HG02870 (cell line): Measurements from ENCODE around the gene ERO1A.
A peak's percentile ranks its signal among the peaks of the same experiment; 100 is the strongest.

Experiments used
- ATAC-seq: cut with Tn5 transposase; IDR thresholded peaks from one replicate; pipeline ENCODE4 v1.9.1; 2021; ENCODE audit warnings: mild to moderate bottlenecking, moderate library complexity; ENCODE audit not compliant: unreplicated experiment

Gene ERO1A

DNA sequence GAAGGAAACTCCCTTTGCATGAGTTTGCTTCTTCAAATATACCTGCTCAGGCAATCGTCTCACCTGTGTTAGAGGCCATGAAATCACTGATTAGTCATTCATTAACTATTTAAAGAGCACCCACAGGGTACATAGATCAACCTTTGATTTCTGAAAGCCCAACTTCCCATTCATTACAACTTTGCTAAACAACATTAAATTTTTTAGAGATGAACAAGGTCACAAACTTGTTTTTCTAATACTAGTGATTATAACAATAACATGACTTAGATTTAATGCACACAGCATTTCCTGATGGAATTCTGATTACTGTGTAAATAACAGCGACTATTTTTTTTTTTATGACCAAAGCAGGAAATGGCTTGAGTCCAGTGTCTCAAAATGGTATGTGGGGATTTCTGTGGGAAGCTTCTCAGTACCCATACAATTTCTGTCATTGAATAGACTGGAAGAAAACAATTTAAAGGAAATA, 5.4 kb upstream of the ERO1A start:
- no peak for ATAC-seq

GRCh38 chr14:52694761-52695480, 437 bp downstream of the ERO1A start:
- ATAC-seq, result peak; percentile 50

- ATAC-seq, result no peak
These were observed 1.8 kb downstream of the ERO1A start for GRCh38 chr14:52693532-52693931.

DNA sequence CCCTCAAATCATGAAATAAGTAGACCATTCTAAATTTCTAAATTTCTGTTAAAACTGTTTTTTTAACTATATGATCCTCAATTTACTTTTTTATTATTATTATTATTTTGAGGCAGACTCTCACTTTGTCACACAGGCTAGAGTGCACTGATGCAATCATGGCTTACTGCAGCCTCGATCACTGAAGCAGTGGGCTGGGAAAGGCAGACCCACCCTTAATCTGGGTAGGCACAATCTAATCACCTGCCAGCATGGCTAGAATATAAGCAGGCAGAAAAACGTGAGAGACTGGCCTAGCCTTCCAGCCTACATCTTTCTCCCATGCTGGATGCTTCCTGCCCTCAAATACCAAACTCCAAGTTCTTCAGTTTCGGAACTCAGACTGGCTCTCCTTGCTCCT, 2.3 kb downstream of the ERO1A start:
- ATAC-seq, result no peak

DNA sequence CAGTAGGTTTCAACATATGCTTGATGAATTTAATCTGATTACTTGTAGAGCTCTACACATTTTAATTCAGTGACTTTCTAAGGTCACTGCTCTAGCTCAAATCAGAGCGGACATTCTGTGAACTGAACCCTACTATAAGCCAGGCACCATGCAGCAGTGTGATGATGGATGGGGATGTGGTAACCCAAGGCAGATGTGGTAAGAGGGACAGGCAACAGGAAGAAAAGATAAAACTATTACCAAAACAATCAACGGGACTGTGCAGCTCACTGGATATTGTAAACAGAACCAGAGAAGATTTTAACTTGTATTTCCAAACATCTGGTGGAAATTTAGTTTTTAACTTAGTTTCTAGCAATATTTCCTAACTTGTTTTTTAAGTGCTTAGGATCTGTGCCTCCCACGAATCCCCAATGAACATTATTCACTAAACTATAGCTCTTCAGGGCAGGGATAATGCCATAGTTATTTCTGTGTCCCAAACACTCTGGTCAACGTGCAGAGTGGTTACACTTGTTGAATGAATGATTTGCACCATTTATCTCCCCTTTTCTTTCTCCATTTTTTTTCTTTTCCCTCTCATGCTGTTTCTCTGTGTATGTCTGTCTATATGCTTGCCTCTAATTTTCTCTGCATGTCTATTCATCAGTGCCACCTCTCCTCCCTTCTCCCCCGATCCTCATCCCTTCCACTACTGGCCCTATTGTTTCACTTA, 3.0 kb downstream of the ERO1A start:
- ATAC-seq, result no peak

- ATAC-seq, result no peak
These were observed 4.2 kb downstream of the ERO1A start for GRCh38 chr14:52690983-52691760.

- no peak for ATAC-seq
These were observed 9.2 kb downstream of the ERO1A start for GRCh38 chr14:52686176-52686575.

- no peak for ATAC-seq
These were observed 11.3 kb downstream of the ERO1A start for GRCh38 chr14:52683985-52684520.

GRCh38 chr14:52678591-52678990, 16.8 kb downstream of the ERO1A start:
- ATAC-seq, result no peak

GRCh38 chr14:52663850-52664249, 31.5 kb downstream of the ERO1A start:
- no peak for ATAC-seq

- ATAC-seq, result no peak
These were observed 34.0 kb downstream of the ERO1A start for GRCh38 chr14:52661314-52661713.

DNA sequence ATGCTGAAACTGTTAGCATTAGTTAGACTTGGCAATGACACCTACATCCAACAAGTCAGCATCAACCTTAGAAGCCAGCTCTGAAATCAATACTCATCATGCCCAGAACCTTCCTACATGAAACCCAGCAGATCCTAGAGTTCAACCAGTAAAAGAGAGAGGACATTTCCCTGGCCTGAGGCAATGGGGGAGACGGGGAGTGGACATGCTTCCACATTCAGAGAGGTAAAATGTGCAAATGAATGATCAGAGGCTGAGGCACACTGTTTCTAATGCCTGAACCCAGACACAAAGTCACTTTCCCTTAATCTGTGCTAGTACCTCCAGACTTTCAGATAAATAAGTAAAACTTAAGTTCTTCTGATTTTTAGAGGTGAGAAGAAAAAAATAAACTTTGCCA, 34.5 kb downstream of the ERO1A start:
- ATAC-seq, result no peak

- ATAC-seq, result no peak
These were observed 35.0 kb downstream of the ERO1A start for GRCh38 chr14:52660325-52660724.

- no peak for ATAC-seq
These were observed 38.5 kb downstream of the ERO1A start for GRCh38 chr14:52656905-52657304.

DNA sequence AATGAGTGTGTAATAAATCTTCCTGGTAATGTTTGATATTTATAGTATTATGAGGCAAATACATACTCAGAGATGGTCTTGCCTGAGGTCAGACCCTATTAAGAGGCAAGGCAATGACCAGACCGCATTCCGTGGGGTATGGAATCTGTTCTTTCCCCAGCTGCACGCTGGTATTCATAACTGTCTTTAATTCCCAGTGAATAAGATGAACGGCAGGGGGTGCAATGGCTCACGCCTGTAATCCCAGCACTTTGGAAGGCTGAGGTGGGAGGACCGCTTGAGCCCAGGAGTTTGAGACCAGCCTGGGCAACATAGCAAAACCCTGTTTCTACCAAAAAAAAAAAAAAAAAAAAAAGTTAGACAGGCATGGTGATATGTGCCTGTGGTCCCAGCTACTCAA, 44.6 kb downstream of the ERO1A start:
- no peak for ATAC-seq

DNA sequence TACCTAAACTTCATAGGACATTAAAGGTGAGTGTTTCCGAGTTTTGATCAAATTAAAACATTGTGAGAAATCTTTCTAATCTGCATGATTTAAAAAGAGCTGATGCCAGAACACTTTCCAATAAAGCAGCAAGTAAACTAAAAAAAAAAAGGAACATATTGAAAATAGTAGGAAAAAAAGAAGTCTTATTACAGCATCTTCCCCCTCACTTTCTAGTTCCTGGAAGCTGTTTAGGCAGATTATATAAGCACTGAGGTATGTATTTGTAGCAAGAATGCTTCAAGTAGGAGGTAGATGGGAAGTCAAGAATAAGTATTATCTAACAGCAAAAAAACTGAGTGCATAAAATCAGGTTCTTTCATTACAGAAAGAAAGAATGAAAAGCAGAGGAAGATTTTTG, 45.8 kb downstream of the ERO1A start:
- ATAC-seq, result no peak

DNA sequence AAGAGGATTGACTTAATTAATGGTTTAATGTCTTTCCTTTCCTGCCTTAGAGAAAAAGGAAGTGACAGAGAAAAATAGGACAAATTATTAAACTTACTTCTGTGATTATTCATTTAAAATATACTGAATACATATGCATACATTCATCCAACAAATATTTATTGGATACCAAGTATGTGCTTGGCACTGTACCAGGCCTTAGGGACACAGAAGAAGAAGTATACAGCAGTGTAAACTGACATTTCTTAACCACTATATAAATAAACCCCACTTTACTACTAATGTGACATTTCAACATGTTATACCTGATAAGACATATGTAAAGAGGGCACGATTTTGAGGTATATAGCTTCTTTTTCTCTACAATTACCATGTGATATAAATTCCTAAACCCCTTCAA, 53.6 kb downstream of the ERO1A start:
- no peak for ATAC-seq

GRCh38 chr14:52640137-52640536, 55.2 kb downstream of the ERO1A start:
- ATAC-seq, result no peak

DNA sequence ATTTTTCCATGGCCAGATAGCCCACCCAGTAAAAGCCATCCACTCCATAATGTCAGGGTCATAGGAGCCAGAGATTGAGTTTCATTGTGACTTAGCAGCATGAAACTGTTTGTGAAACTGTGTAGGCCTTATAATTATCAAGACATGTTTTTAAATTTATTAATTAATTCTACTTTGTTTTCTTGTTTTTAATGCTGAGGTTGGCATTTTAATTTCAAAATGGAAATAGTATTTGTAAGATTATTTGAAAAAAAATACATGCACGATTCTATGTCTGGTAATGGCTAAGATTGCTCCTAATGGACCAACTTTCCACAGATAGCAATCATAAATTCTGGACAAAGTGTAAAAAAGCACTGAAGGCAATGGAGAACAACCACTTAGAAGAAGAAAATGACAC, 75.7 kb downstream of the ERO1A start:
- ATAC-seq, result no peak

DNA sequence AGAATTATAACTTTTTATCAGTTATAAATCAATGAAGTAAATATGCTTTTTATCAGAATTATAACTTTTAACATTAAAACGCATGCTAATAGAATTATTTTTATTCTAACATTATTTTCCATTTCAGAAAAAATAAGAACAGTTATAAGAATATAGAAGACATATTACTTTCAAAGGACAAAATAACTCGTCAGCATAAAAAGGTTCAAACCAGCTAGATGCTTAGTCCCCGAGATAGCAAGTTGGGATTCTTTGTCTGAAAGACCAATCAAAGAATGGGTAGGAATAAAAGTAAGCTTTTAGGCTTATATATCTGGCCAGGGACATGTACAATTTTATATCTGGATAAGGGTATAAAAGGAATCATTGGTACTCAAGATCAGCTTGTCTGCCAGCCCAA, 76.8 kb downstream of the ERO1A start:
- no peak for ATAC-seq

GRCh38 chr14:52610187-52610586, 85.2 kb downstream of the ERO1A start:
- ATAC-seq, result no peak
